Measurements from ENCODE around the gene CATSPERZ.

DNA sequence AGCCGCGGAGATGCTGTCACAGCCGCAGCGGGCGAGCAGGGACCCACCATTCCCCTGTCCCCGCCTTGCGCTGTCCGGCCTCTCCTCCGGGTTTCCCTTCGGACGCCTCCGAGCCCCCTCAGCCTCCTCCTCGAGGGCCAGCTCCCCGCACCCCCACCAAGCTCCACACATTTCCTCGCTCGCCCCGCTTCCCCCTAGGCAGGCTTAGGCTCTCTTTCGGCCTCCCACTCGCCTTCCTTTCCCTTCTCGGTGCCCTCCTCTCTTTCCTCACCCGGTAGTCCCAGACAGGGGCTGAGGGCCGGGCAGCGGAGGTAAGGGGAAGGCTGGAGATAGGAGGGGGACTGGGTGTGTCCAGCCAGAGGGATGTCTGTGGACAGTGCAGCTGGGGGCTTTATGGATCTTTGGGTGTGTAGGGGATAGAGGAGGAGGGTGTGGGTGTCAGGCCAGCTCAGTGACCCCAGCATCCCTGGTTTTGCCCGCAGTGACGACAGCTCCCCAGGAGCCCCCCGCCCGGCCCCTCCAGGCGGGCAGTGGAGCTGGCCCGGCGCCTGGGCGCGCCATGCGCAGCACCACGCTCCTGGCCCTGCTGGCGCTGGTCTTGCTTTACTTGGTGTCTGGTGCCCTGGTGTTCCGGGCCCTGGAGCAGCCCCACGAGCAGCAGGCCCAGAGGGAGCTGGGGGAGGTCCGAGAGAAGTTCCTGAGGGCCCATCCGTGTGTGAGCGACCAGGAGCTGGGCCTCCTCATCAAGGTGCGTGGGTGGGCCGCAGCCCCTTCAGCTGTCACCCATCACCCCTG, 7.5 kb upstream of the CATSPERZ start:
- TF ChIP-seq SMARCC2 (IDR thresholded peaks at IDR 0.05; ENCODE audit: low read depth) (no peak), JUN (IDR thresholded peaks at IDR 0.05; ENCODE audit: borderline replicate concordance, low read depth, low read length) (no peak), JUN (CRISPR knock-in tag; IDR thresholded peaks at IDR 0.05; ENCODE audit: borderline replicate concordance) (no peak)
- TF ChIP-seq, protein P1, sequence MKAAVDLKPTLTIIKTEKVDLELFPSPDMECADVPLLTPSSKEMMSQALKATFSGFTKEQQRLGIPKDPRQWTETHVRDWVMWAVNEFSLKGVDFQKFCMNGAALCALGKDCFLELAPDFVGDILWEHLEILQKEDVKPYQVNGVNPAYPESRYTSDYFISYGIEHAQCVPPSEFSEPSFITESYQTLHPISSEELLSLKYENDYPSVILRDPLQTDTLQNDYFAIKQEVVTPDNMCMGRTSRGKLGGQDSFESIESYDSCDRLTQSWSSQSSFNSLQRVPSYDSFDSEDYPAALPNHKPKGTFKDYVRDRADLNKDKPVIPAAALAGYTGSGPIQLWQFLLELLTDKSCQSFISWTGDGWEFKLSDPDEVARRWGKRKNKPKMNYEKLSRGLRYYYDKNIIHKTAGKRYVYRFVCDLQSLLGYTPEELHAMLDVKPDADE (conservative IDR thresholded peaks at IDR 0.05; ENCODE audit: control insufficient read depth, low read depth, low read length): no peak
- TF ChIP-seq, protein P2, sequence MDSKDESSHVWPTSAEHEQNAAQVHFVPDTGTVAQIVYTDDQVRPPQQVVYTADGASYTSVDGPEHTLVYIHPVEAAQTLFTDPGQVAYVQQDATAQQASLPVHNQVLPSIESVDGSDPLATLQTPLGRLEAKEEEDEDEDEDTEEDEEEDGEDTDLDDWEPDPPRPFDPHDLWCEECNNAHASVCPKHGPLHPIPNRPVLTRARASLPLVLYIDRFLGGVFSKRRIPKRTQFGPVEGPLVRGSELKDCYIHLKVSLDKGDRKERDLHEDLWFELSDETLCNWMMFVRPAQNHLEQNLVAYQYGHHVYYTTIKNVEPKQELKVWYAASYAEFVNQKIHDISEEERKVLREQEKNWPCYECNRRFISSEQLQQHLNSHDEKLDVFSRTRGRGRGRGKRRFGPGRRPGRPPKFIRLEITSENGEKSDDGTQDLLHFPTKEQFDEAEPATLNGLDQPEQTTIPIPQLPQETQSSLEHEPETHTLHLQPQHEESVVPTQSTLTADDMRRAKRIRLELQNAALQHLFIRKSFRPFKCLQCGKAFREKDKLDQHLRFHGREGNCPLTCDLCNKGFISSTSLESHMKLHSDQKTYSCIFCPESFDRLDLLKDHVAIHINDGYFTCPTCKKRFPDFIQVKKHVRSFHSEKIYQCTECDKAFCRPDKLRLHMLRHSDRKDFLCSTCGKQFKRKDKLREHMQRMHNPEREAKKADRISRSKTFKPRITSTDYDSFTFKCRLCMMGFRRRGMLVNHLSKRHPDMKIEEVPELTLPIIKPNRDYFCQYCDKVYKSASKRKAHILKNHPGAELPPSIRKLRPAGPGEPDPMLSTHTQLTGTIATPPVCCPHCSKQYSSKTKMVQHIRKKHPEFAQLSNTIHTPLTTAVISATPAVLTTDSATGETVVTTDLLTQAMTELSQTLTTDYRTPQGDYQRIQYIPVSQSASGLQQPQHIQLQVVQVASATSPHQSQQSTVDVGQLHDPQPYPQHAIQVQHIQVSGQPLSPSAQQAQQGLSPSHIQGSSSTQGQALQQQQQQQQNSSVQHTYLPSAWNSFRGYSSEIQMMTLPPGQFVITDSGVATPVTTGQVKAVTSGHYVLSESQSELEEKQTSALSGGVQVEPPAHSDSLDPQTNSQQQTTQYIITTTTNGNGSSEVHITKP (IDR thresholded peaks at IDR 0.05; ENCODE audit: partially characterized antibody): no peak
